Measurements from ENCODE around the gene OTOP3.
"Not testable (repeated sequence)": the region's sequence is repeated elsewhere in the genome, so short reads cannot be mapped to it uniquely, and the experiment has no call there.

Gene OTOP3

GRCh38 chr17:74911423-74911822 is 24.3 kb upstream of the OTOP3 start:
- not testable (repeated sequence) for H3K36me3 ChIP-seq (ENCODE audit: low read length); H3F3A ChIP-seq (ENCODE audit: insufficient read depth); H3K9me3 ChIP-seq (ENCODE audit: insufficient read depth, low read length); H3K79me2 ChIP-seq (ENCODE audit: insufficient read depth, low read length); H2AFZ ChIP-seq (ENCODE audit: low read depth, low read length, severe bottlenecking); H3K27me3 ChIP-seq (ENCODE audit: low read length); H3K4me3 ChIP-seq (ENCODE audit: insufficient read depth, low read length, poor library complexity, severe bottlenecking); H3K4me2 ChIP-seq (ENCODE audit: low read depth, low read length, poor library complexity, severe bottlenecking); H3K9ac ChIP-seq (ENCODE audit: low read length); H3K27ac ChIP-seq (ENCODE audit: low read depth, low read length); H3K9me2 ChIP-seq (replicated peaks; ENCODE audit: insufficient read depth, low read length); H4K20me1 ChIP-seq (ENCODE audit: low read depth, low read length)

GRCh38 chr17:74916136-74916850 is 19.4 kb upstream of the OTOP3 start:
- TF ChIP-seq EZH2phosphoT487 (conservative IDR thresholded peaks at IDR 0.05; ENCODE audit: low read length) (no peak), CTCF (IDR thresholded peaks at IDR 0.05; ENCODE audit: insufficient read depth, low read length, poor library complexity, severe bottlenecking) (no peak)
- no peak overlapping the region for H3K4me2 ChIP-seq (ENCODE audit: low read depth, low read length, poor library complexity, severe bottlenecking)
- H2AFZ ChIP-seq (ENCODE audit: low read depth, low read length, severe bottlenecking) = no peak overlapping the region
- no peak overlapping the region for H3K27ac ChIP-seq (ENCODE audit: low read depth, low read length)
- no peaks in the 10 kb centered on the region for H3K9me2 ChIP-seq (replicated peaks; ENCODE audit: insufficient read depth, low read length)
- no peak overlapping the region for H3K9ac ChIP-seq (ENCODE audit: low read length)
- no peaks in the 10 kb centered on the region for H3K9me3 ChIP-seq (ENCODE audit: insufficient read depth, low read length)
- no peaks in the 10 kb centered on the region for H3K27me3 ChIP-seq (ENCODE audit: low read length)
- H3F3A ChIP-seq (ENCODE audit: insufficient read depth) = no peaks in the 10 kb centered on the region
- H3K79me2 ChIP-seq (ENCODE audit: insufficient read depth, low read length) = no peaks in the 10 kb centered on the region
- no peak overlapping the region for H3K4me3 ChIP-seq (ENCODE audit: insufficient read depth, low read length, poor library complexity, severe bottlenecking)
- no peaks in the 10 kb centered on the region for H4K20me1 ChIP-seq (ENCODE audit: low read depth, low read length)
- H3K36me3 ChIP-seq (ENCODE audit: low read length) = no peaks in the 10 kb centered on the region

- Histone ChIP-seq H3K9ac (ENCODE audit: low read length) (no peak overlapping the region), H4K20me1 (ENCODE audit: low read depth, low read length) (no peaks in the 10 kb centered on the region), H3K9me2 (replicated peaks; ENCODE audit: insufficient read depth, low read length) (no peaks in the 10 kb centered on the region), H3K27me3 (ENCODE audit: low read length) (no peaks in the 10 kb centered on the region), H3K27ac (ENCODE audit: low read depth, low read length) (no peak overlapping the region), H3K79me2 (ENCODE audit: insufficient read depth, low read length) (no peaks in the 10 kb centered on the region), H3K4me2 (ENCODE audit: low read depth, low read length, poor library complexity, severe bottlenecking) (no peak overlapping the region), H3K9me3 (ENCODE audit: insufficient read depth, low read length) (no peaks in the 10 kb centered on the region), H3K4me3 (ENCODE audit: insufficient read depth, low read length, poor library complexity, severe bottlenecking) (no peak overlapping the region), H2AFZ (ENCODE audit: low read depth, low read length, severe bottlenecking) (no peak overlapping the region), H3F3A (ENCODE audit: insufficient read depth) (no peaks in the 10 kb centered on the region), H3K36me3 (ENCODE audit: low read length) (no peaks in the 10 kb centered on the region)
- TF ChIP-seq EZH2phosphoT487 (conservative IDR thresholded peaks at IDR 0.05; ENCODE audit: low read length) (no peak), CTCF (IDR thresholded peaks at IDR 0.05; ENCODE audit: insufficient read depth, low read length, poor library complexity, severe bottlenecking) (no peak)
Observed at GRCh38 chr17:74916851-74917199, 18.9 kb upstream of the OTOP3 start.

- Histone ChIP-seq H4K20me1 (ENCODE audit: low read depth, low read length) (no peaks in the 10 kb centered on the region), H3K79me2 (ENCODE audit: insufficient read depth, low read length) (no peaks in the 10 kb centered on the region), H3K36me3 (ENCODE audit: low read length) (no peaks in the 10 kb centered on the region), H2AFZ (ENCODE audit: low read depth, low read length, severe bottlenecking) (no peak overlapping the region), H3K9me3 (ENCODE audit: insufficient read depth, low read length) (no peaks in the 10 kb centered on the region), H3F3A (ENCODE audit: insufficient read depth) (no peaks in the 10 kb centered on the region), H3K4me2 (ENCODE audit: low read depth, low read length, poor library complexity, severe bottlenecking) (no peak overlapping the region), H3K9ac (ENCODE audit: low read length) (no peak overlapping the region), H3K27me3 (ENCODE audit: low read length) (no peaks in the 10 kb centered on the region), H3K9me2 (replicated peaks; ENCODE audit: insufficient read depth, low read length) (no peaks in the 10 kb centered on the region), H3K27ac (ENCODE audit: low read depth, low read length) (no peak overlapping the region), H3K4me3 (ENCODE audit: insufficient read depth, low read length, poor library complexity, severe bottlenecking) (no peak overlapping the region)
- TF ChIP-seq EZH2phosphoT487 (conservative IDR thresholded peaks at IDR 0.05; ENCODE audit: low read length) (no peak), CTCF (IDR thresholded peaks at IDR 0.05; ENCODE audit: insufficient read depth, low read length, poor library complexity, severe bottlenecking) (no peak)
Observed at GRCh38 chr17:74917430-74917829, 18.3 kb upstream of the OTOP3 start.

Measured in SU-DHL-6 (cell line).